Smooth muscle cell (in vitro differentiated cells): ENCODE results near the gene ELFN1. TPM values are rescaled to one million over a fixed set of nuclear protein-coding genes. Genes with fewer than 3 reads are reported as not detected.

ENCODE experiments used
- DNase-seq: peaks from one replicate; lab custom pipeline; 2025; ENCODE audit not compliant: unreplicated experiment; lab: John Stamatoyannopoulos, UW
- H2AFZ ChIP-seq: fragments of 200-600 bp; sonication (generic); 2 replicates; pipeline ENCODE4 v1.6.0; 2016; ENCODE audit warnings: antibody characterized with exemption, low read depth, mild to moderate bottlenecking
- H3F3A ChIP-seq: fragments of 200-600 bp; sonication (generic); 2 replicates; pipeline ENCODE4 v1.6.0; 2017; ENCODE audit warnings: antibody characterized with exemption, low read depth
- H3K27ac ChIP-seq: fragments of 200-600 bp; sonication (generic); 2 replicates; pipeline ENCODE4 v1.5.1; 2016; ENCODE audit warnings: low read depth, mild to moderate bottlenecking
- H3K27me3 ChIP-seq: fragments of 200-600 bp; sonication (generic); 2 replicates; pipeline ENCODE4 v1.6.1; 2016; ENCODE audit warnings: low read depth, mild to moderate bottlenecking
- H3K36me3 ChIP-seq: fragments of 200-600 bp; sonication (generic); 2 replicates; pipeline ENCODE4 v1.5.1; 2016; ENCODE audit warnings: low read depth
- H3K4me1 ChIP-seq: fragments of 200-600 bp; sonication (generic); 2 replicates; pipeline ENCODE4 v1.5.1; 2016; ENCODE audit warnings: low read depth
- H3K4me2 ChIP-seq: fragments of 200-600 bp; sonication (generic); 2 replicates; pipeline ENCODE4 v1.6.0; 2016; ENCODE audit warnings: mild to moderate bottlenecking
- H3K4me3 ChIP-seq: fragments of 200-600 bp; sonication (generic); 2 replicates; pipeline ENCODE4 v1.5.1; 2016; ENCODE audit warnings: mild to moderate bottlenecking
- H3K79me2 ChIP-seq: fragments of 200-600 bp; sonication (generic); 2 replicates; pipeline ENCODE4 v1.6.0; 2016; ENCODE audit warnings: low read depth, mild to moderate bottlenecking
- H3K9ac ChIP-seq: fragments of 200-600 bp; sonication (generic); 2 replicates; pipeline ENCODE4 v1.6.0; 2016; ENCODE audit warnings: low read depth
- H3K9me3 ChIP-seq: fragments of 200-600 bp; sonication (generic); replicated peaks from 2 replicates; pipeline ENCODE4 v1.5.1; 2016; ENCODE audit warnings: low read depth
- H4K20me1 ChIP-seq: fragments of 200-600 bp; sonication (generic); 2 replicates; pipeline ENCODE4 v1.6.0; 2016; ENCODE audit warnings: low read depth
- WGBS: methylation state at CpG from one replicate; pipeline ENCODE4 v1.1.7; 2016; ENCODE audit warnings: low lambda C conversion rate; 5-methylcytosine and 5-hydroxymethylcytosine counted together
- polyA plus RNA-seq: library from polyadenylated mRNA; unstranded; fragments of >200 nt; fragmentation: Nextera tagmentation; extraction: Ambion mirVana; gene quantifications from 2 replicates; pipeline ENCODE4 v1.2.1, GENCODE V29; 2016
- total RNA-seq: library from RNA; depleted of rRNA; stranded (reverse); fragments of >200 nt; gene quantifications from 2 replicates; pipeline ENCODE4 v1.2.3, GENCODE V29; 2014
- TF ChIP-seq, protein P1 (sequence below): fragments of 200-600 bp; sonication (generic); IDR thresholded peaks from 2 replicates; pipeline ENCODE4 v1.5.1; 2017; ENCODE audit warnings: borderline replicate concordance, mild to moderate bottlenecking, antibody characterized with exemption; ENCODE audit not compliant: insufficient read depth, poor library complexity, severe bottlenecking

ELFN1 gene
- total and polyA plus RNA-seq, 2 experiments from 2014 or later, result 4.2 to 6.2 TPM

DNA sequence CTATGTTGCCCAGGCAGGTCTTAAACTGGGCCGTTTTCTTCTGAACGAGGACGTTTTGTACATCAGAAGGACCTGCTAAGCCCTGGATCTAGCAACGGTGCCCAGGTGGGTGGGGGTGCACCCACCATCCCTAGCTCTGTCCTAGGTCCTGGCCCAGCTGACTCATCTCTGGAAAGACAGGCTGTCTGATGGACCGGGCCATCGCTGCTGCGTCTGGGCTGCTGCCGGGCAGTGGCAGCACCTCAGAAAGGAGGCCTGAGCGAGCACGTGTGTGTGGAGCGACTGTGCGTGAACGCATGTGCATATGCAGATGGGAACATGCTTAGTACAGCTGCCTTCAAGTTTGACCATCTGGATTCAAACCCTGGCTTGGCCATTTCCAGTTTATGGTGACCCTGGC is 7.3 kb upstream of the ELFN1 start:
- Histone ChIP-seq H3K79me2 (no peaks in the 10 kb centered on the region), H3K4me3 (no peak overlapping the region), H3K9ac (no peak overlapping the region), H2AFZ (no peak overlapping the region), H3K36me3 (no peaks in the 10 kb centered on the region), H3K9me3 (no peaks in the 10 kb centered on the region), H3K27me3 (peaks cover 29% of the 10 kb centered on the region), H4K20me1 (peaks cover 3% of the 10 kb centered on the region), H3F3A (no peaks in the 10 kb centered on the region), H3K27ac (no peak overlapping the region), H3K4me1 (peaks cover 13% of the 10 kb centered on the region), H3K4me2 (no peak overlapping the region)
- no peak for DNase-seq
- 71% methylated on average over 13 of the region's 13 CpGs for WGBS
- TF ChIP-seq, protein P1, sequence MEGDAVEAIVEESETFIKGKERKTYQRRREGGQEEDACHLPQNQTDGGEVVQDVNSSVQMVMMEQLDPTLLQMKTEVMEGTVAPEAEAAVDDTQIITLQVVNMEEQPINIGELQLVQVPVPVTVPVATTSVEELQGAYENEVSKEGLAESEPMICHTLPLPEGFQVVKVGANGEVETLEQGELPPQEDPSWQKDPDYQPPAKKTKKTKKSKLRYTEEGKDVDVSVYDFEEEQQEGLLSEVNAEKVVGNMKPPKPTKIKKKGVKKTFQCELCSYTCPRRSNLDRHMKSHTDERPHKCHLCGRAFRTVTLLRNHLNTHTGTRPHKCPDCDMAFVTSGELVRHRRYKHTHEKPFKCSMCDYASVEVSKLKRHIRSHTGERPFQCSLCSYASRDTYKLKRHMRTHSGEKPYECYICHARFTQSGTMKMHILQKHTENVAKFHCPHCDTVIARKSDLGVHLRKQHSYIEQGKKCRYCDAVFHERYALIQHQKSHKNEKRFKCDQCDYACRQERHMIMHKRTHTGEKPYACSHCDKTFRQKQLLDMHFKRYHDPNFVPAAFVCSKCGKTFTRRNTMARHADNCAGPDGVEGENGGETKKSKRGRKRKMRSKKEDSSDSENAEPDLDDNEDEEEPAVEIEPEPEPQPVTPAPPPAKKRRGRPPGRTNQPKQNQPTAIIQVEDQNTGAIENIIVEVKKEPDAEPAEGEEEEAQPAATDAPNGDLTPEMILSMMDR, result no peak

DNA sequence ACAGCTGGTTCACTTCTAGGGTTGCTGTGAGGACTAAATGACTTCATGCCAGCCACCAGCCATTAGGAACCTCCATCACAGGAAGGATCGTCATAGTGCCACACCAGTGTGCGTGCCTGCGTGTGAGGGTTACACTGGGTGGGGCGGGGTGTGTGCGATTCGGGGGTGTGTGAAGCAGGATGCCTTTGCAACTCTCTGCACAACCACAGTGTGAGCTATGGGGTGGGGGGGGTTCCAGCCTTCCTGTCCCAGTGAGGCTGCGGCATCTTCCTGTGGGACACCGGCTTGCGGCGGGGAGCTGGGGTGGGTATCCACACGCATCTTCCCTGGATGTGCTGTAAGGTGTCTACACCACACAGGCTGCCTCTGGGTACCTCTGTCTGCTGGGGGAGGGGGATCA is 6.9 kb upstream of the ELFN1 start:
- 79% methylated on average over 11 of the region's 11 CpGs for WGBS
- peaks cover 13% of the 10 kb centered on the region for H3K4me1 ChIP-seq
- peaks cover 29% of the 10 kb centered on the region for H3K27me3 ChIP-seq
- H3K36me3 ChIP-seq, result no peaks in the 10 kb centered on the region
- peaks cover 3% of the 10 kb centered on the region for H4K20me1 ChIP-seq
- TF ChIP-seq, protein P1, result no peak
- no peaks in the 10 kb centered on the region for H3K79me2 ChIP-seq
- no peaks in the 10 kb centered on the region for H3K9me3 ChIP-seq
- H3K4me2 ChIP-seq, result no peak overlapping the region
- H2AFZ ChIP-seq, result no peak overlapping the region
- H3K4me3 ChIP-seq, result no peak overlapping the region
- H3K27ac ChIP-seq, result no peak overlapping the region
- DNase-seq, result no peak
- H3F3A ChIP-seq, result peaks cover 4% of the 10 kb centered on the region
- H3K9ac ChIP-seq, result no peak overlapping the region

DNA sequence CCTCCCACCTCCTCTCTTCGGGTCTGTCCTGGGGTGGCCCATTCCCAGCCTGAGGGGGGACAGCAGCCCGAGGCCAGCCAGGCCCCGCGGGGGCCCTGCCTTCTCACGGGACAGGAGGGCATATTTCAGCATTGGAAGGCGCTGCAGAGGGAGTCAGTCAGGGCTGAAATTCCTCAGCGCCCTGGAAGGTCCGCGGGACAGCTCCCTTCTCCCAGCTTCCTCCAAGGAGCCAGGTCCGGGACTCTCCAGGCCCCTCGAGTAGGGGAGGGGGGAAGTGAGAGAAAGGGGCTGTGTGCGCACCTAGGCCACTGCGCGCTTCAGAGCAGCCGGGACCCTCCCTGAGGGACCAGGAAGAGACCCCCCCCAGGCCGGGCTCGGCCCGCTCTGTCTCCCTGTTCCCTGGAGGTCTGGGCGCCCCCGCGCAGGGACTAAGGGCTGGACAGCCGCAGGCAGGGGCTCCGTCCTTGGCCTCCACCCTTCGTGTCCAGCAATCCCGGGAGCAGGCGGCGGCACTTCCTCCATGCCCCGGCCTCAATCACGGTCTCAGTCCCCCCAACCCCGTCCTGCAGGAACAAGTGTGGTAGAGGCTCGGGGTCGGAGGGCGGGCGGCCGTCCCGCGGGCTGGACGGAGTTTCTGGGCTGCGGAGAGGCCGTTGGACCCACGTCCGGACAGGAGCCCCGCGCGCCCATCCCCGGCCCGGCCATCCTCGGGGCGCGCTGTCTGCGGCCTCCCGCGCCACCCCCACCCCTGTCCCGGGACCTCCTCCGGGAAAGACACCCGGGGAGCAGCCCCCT is 6.0 kb upstream of the ELFN1 start:
- Histone ChIP-seq H3K9me3 (no peaks in the 10 kb centered on the region), H3K79me2 (no peaks in the 10 kb centered on the region), H3K27ac (no peak overlapping the region), H3K27me3 (peaks cover 29% of the 10 kb centered on the region), H3K4me1 (peaks cover 19% of the 10 kb centered on the region), H3F3A (peaks cover 8% of the 10 kb centered on the region), H3K36me3 (no peaks in the 10 kb centered on the region), H2AFZ (no peak overlapping the region), H3K4me3 (peak overlapping the region; percentile 68), H3K9ac (no peak overlapping the region), H3K4me2 (peak overlapping the region; percentile 93), H4K20me1 (peaks cover 3% of the 10 kb centered on the region)
- no peak for DNase-seq
- TF ChIP-seq, protein P1, result no peak
- whole genome bisulfite sequencing, result 5% methylated on average over 46 of the region's 56 CpGs
